ENCODE results near the gene MADCAM1. TPM values are rescaled to one million over a fixed set of nuclear protein-coding genes. Genes with fewer than 3 reads are reported as not detected.
A peak's percentile ranks its signal among the peaks of the same experiment; 100 is the strongest.

MADCAM1 gene
- total and polyA plus RNA-seq, 2 experiments from 2014 or later, result 2.9 to 4.0 TPM

DNA sequence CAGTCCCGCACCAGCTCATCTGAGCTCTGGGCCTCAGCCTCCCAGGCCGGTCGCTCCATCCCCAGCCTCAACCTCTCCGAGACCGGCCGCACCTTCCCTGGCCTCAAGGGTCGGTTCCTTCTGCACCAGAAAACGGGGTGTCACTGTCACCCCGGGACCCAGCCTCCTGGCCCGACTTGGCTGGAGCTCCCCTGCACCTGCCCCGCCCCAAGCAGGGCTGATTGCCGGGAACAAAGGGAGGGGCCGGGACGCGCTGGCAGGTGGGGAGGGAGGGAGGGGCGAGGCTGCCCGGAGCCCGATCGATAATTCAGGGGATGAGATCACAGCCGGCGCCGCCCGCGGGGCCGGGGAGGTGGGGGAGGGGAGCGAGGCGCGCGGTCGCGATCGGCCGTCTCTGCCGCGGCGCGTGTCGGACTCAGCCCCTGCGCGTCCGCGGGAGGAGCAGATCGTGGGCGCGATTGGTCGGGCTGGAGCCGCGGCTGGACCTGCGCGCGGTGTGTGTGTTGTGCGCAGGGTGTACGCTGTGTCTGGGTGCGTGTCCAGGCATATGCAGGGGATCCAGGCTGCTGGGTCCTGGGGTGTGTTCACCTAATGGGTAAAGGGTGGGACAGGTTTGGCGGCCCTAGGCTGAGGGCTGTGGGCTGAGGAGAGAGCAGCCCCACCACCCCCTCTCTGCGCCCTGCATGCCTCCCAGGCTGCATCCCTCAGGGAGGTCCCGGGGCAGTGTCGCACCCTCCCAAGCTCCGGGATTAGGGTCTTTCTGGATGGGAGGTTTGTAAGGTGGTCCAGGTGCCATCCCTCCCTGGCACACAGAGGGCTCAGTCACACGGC is 34.4 kb upstream of the MADCAM1 start:
- DNase-seq (ENCODE audit: low spot score), result peak; percentile 83
- 15% methylated on average over 29 of the region's 60 CpGs for WGBS (ENCODE audit: low lambda C conversion rate, missing lambda C conversion rate)

DNA sequence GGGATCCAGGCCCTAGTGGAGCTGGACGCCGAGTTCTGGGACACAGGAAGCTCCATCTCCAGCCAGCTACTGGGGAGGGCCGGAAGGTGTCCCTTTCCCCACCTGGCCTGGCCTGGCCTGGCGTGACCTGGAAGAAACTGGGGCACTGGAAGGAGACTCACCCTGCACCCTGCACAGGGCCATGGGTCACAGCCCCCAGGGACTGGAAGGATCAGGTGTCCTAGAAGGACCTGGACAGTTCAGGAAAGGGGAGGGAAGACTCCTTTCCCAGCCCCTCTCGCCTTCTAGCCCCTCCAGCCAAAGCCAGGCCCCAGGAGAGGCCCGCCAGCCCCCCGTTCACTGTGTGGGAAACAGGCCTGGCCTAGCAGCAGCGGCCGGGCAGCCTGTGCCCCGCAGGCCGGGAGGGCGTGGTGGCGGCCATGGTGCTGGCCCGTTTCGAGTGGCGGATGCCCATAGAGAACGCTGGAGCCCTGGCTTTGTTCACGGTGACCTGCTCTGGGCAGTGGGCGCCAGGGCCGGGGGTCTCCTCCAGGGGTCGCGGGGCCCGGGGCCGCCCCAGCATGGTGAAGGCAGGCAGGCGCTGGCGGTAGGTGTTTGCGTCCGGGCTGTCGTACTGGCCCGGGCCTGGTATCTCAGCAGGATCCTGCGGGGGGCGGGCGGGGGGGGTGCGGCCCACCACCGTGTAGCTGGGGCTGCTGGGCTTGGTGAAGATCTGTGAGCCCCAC is 32.6 kb upstream of the MADCAM1 start:
- Histone ChIP-seq H3K79me2 (peaks cover 11% of the 10 kb centered on the region), H3K9me3 (ENCODE audit: low read depth) (no peaks in the 10 kb centered on the region), H2AFZ (no peak overlapping the region), H3K4me2 (no peak overlapping the region), H4K20me1 (ENCODE audit: insufficient read depth, poor library complexity, severe bottlenecking) (no peaks in the 10 kb centered on the region), H3K27me3 (no peaks in the 10 kb centered on the region), H3K9me2 (replicated peaks; ENCODE audit: insufficient read depth) (no peaks in the 10 kb centered on the region), H3K4me3 (no peak overlapping the region), H3K36me3 (replicated peaks; ENCODE audit: insufficient read depth, low read depth) (no peaks in the 10 kb centered on the region), H3K4me1 (ENCODE audit: insufficient read depth) (peaks cover 10% of the 10 kb centered on the region), H3K27ac (no peak overlapping the region)
- TF ChIP-seq, protein P1, sequence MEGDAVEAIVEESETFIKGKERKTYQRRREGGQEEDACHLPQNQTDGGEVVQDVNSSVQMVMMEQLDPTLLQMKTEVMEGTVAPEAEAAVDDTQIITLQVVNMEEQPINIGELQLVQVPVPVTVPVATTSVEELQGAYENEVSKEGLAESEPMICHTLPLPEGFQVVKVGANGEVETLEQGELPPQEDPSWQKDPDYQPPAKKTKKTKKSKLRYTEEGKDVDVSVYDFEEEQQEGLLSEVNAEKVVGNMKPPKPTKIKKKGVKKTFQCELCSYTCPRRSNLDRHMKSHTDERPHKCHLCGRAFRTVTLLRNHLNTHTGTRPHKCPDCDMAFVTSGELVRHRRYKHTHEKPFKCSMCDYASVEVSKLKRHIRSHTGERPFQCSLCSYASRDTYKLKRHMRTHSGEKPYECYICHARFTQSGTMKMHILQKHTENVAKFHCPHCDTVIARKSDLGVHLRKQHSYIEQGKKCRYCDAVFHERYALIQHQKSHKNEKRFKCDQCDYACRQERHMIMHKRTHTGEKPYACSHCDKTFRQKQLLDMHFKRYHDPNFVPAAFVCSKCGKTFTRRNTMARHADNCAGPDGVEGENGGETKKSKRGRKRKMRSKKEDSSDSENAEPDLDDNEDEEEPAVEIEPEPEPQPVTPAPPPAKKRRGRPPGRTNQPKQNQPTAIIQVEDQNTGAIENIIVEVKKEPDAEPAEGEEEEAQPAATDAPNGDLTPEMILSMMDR (IDR thresholded peaks at IDR 0.05; ENCODE audit: poor library complexity), result no peak
- TF ChIP-seq EZH2phosphoT487 (IDR thresholded peaks at IDR 0.05; ENCODE audit: low read depth, severe bottlenecking, unreplicated experiment) (no peak), EZH2 (IDR thresholded peaks at IDR 0.05; ENCODE audit: borderline replicate concordance) (no peak)
- 92% methylated on average over 26 of the region's 35 CpGs for WGBS (ENCODE audit: low lambda C conversion rate, missing lambda C conversion rate)
- DNase-seq (ENCODE audit: low spot score), result no peak

More for the DNA sequence above, 34.4 kb upstream of the MADCAM1 start:
- no peaks in the 10 kb centered on the region for H3K27me3 ChIP-seq
- peaks cover 20% of the 10 kb centered on the region for H3K79me2 ChIP-seq
- H3K4me3 ChIP-seq, result no peak overlapping the region
- peaks cover 3% of the 10 kb centered on the region for H4K20me1 ChIP-seq (ENCODE audit: insufficient read depth, poor library complexity, severe bottlenecking)
- no peaks in the 10 kb centered on the region for H3K9me2 ChIP-seq (replicated peaks; ENCODE audit: insufficient read depth)
- no peak overlapping the region for H2AFZ ChIP-seq
- H3K9me3 ChIP-seq (ENCODE audit: low read depth), result no peaks in the 10 kb centered on the region
- H3K36me3 ChIP-seq (replicated peaks; ENCODE audit: insufficient read depth, low read depth), result no peaks in the 10 kb centered on the region
- peak overlapping the region; percentile 99 for H3K4me2 ChIP-seq
- TF ChIP-seq EZH2 (IDR thresholded peaks at IDR 0.05; ENCODE audit: borderline replicate concordance) (no peak), EZH2phosphoT487 (IDR thresholded peaks at IDR 0.05; ENCODE audit: low read depth, severe bottlenecking, unreplicated experiment) (no peak)
- TF ChIP-seq, protein P1 (IDR thresholded peaks at IDR 0.05; ENCODE audit: poor library complexity), result no peak
- peaks cover 10% of the 10 kb centered on the region for H3K4me1 ChIP-seq (ENCODE audit: insufficient read depth)
- H3K27ac ChIP-seq, result peak overlapping the region; percentile 38

DNA sequence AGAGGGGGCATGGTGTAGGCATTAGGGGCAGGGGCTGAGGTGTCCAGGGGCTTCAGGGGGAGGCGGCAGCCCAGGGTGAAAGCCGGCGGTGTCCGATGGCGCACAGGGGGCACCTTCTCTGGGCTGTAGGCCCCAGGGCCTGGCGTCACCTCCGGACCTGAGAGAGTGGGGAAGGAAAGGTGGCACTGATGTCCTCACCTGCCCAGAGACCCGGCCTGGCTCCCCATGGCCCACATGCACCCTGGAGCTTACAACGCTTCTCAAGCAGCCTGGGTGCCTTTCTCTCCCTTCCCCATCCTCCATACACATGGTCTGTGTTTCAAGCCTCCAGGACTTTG is 32.1 kb upstream of the MADCAM1 start:
- Histone ChIP-seq H2AFZ (no peak overlapping the region), H3K4me2 (no peak overlapping the region), H3K9me3 (ENCODE audit: low read depth) (no peaks in the 10 kb centered on the region), H3K27me3 (no peaks in the 10 kb centered on the region), H3K9me2 (replicated peaks; ENCODE audit: insufficient read depth) (no peaks in the 10 kb centered on the region), H4K20me1 (ENCODE audit: insufficient read depth, poor library complexity, severe bottlenecking) (no peaks in the 10 kb centered on the region), H3K4me3 (no peak overlapping the region), H3K36me3 (replicated peaks; ENCODE audit: insufficient read depth, low read depth) (no peaks in the 10 kb centered on the region), H3K27ac (no peak overlapping the region), H3K79me2 (peaks cover 6% of the 10 kb centered on the region), H3K4me1 (ENCODE audit: insufficient read depth) (peaks cover 7% of the 10 kb centered on the region)
- TF ChIP-seq, protein P1 (IDR thresholded peaks at IDR 0.05; ENCODE audit: poor library complexity), result no peak
- no peak for TF ChIP-seq EZH2 (IDR thresholded peaks at IDR 0.05; ENCODE audit: borderline replicate concordance)
- no peak for TF ChIP-seq EZH2phosphoT487 (IDR thresholded peaks at IDR 0.05; ENCODE audit: low read depth, severe bottlenecking, unreplicated experiment)
- DNase-seq (ENCODE audit: low spot score), result no peak
- 76% methylated on average over 3 of the region's 9 CpGs for WGBS (ENCODE audit: low lambda C conversion rate, missing lambda C conversion rate)

All from hepatocyte (in vitro differentiated cells).